Hepatocyte (in vitro differentiated cells): Measurements from ENCODE around the gene CUX1. TPM values are rescaled to one million over a fixed set of nuclear protein-coding genes. Genes with fewer than 3 reads are reported as not detected.

Experiments used
- DNase-seq: peaks from one replicate; pipeline ENCODE4 v3.0.0-alpha.2; 2016; ENCODE audit warnings: low spot score
- H2AFZ ChIP-seq: fragments of 200-600 bp; sonication (generic); 2 replicates; pipeline ENCODE4 v1.6.0; 2016; ENCODE audit warnings: antibody characterized with exemption, mild to moderate bottlenecking
- H3K27ac ChIP-seq: fragments of 200-600 bp; sonication (generic); 2 replicates; pipeline ENCODE4 v1.5.1; 2016; ENCODE audit warnings: mild to moderate bottlenecking
- H3K27me3 ChIP-seq: fragments of 200-600 bp; sonication (generic); 2 replicates; pipeline ENCODE4 v1.6.1; 2016
- H3K36me3 ChIP-seq: fragments of 200-600 bp; sonication (generic); replicated peaks from 2 replicates; pipeline ENCODE4 v1.5.1; 2016; ENCODE audit warnings: low read depth; ENCODE audit not compliant: insufficient read depth
- H3K4me1 ChIP-seq: fragments of 200-600 bp; sonication (generic); 2 replicates; pipeline ENCODE4 v1.5.1; 2016; ENCODE audit warnings: mild to moderate bottlenecking, moderate library complexity; ENCODE audit not compliant: insufficient read depth
- H3K4me2 ChIP-seq: fragments of 200-600 bp; sonication (generic); 2 replicates; pipeline ENCODE4 v1.6.0; 2016
- H3K4me3 ChIP-seq: fragments of 200-600 bp; sonication (generic); 2 replicates; pipeline ENCODE4 v1.5.1; 2016; ENCODE audit warnings: mild to moderate bottlenecking
- H3K79me2 ChIP-seq: fragments of 200-600 bp; sonication (generic); 2 replicates; pipeline ENCODE4 v1.6.0; 2017; ENCODE audit warnings: mild to moderate bottlenecking
- H3K9me2 ChIP-seq: fragments of 200-600 bp; sonication (generic); replicated peaks from 2 replicates; pipeline ENCODE4 v1.6.0; 2017; ENCODE audit warnings: mild to moderate bottlenecking; ENCODE audit not compliant: insufficient read depth
- H3K9me3 ChIP-seq: fragments of 200-600 bp; sonication (generic); 2 replicates; pipeline ENCODE4 v1.5.1; 2016; ENCODE audit warnings: low read depth, mild to moderate bottlenecking
- H4K20me1 ChIP-seq: fragments of 200-600 bp; sonication (generic); 2 replicates; pipeline ENCODE4 v1.6.0; 2016; ENCODE audit warnings: mild to moderate bottlenecking; ENCODE audit not compliant: insufficient read depth, poor library complexity, severe bottlenecking
- EZH2 ChIP-seq: fragments of 200-600 bp; sonication (generic); IDR thresholded peaks from 2 replicates; pipeline ENCODE4 v1.6.1; 2016; ENCODE audit warnings: antibody characterized with exemption, mild to moderate bottlenecking, borderline replicate concordance
- EZH2phosphoT487 ChIP-seq: fragments of 200-600 bp; sonication (generic); IDR thresholded peaks from one replicate; pipeline ENCODE4 v1.6.1; 2018; ENCODE audit warnings: antibody characterized with exemption, mild to moderate bottlenecking, low read depth, moderate library complexity; ENCODE audit not compliant: unreplicated experiment, severe bottlenecking
- WGBS: methylation state at CpG from one replicate; pipeline ENCODE4 v1.1.6; 2016; ENCODE audit warnings: low lambda C conversion rate; ENCODE audit errors: missing lambda C conversion rate; 5-methylcytosine and 5-hydroxymethylcytosine counted together
- polyA plus RNA-seq: library from polyadenylated mRNA; unstranded; fragments of >200 nt; fragmentation: Nextera tagmentation; extraction: Ambion mirVana; gene quantifications from 2 replicates; pipeline ENCODE4 v1.2.1, GENCODE V29; 2016
- total RNA-seq: library from RNA; depleted of rRNA; stranded (reverse); fragments of >200 nt; gene quantifications from 2 replicates; pipeline ENCODE4 v1.2.3, GENCODE V29; 2014
- TF ChIP-seq, protein P1 (sequence below): fragments of 200-600 bp; sonication (generic); IDR thresholded peaks from 2 replicates; pipeline ENCODE4 v1.5.1; 2016; ENCODE audit warnings: antibody characterized with exemption, mild to moderate bottlenecking; ENCODE audit not compliant: poor library complexity

CUX1 gene
- total and polyA plus RNA-seq, 2 experiments from 2014 or later = 60.1 to 76.8 TPM

DNA sequence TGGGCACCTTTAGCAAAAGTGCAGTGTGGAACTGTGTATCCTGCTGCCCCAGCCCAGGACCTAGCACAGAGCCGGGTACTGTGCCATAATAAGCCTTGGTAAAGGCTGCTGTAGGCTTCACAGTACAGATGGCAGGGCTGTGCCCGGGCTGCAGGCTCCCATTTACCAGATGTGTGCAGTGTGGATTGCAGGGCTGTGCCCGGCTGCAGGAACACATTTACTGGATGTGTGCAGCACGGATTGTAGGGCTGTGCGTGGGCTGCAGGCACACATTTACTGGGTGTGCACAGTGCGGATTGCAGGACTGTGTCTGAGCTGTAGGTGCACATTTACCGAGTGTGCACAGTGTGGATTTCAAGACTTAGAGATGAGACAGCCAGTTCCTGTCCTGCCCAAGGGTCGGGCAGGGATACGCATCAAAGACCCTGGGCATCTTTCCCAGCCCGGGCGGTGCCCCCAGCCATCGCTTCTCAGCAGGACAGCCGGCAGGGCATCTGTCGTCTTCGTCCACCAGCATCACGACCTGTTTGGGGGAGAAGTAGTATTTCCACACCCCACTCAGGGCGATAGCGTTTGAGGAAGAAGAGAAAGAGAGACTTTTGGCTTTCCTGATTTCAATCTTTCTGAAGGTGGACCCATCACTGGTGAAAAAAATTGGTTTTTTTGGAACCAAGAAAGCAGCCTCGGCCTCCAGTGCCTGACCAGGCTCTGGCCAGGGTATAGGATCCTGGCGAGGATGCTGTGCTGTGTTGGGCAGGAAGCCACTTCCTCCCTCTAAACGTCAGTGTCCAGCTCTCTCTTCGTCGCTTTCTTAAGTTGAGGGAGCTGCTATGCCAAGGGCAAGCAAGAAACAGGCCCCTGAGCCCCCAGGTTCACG, 180.8 kb downstream of the CUX1 start:
- DNase-seq = no peak
- H4K20me1 ChIP-seq = peaks cover 37% of the 10 kb centered on the region

DNA sequence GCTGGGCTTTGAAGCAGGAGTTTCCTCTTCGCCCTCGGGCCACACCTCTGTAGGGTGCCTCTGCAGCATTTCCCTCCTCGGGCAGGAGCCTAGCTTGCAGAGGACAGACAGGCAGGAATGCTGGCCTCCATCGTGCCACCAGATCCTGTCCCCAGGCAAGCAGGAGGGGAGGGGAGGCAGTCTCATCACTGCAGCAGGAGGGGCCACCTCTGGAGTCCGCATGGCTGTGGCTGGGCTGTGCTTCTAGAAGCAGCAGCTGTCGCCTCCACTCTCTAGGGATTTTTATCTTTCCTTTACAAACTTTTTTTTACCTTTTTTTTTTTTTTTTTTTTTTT, 181.4 kb downstream of the CUX1 start:
- TF ChIP-seq EZH2 = no peak
- peaks cover 63% of the 10 kb centered on the region for H3K79me2 ChIP-seq
- DNase-seq = no peak
- 42% methylated on average over 5 of the region's 6 CpGs for WGBS
- no peak overlapping the region for H3K27ac ChIP-seq
- no peaks in the 10 kb centered on the region for H3K27me3 ChIP-seq
- H4K20me1 ChIP-seq = peaks cover 37% of the 10 kb centered on the region
- H3K4me1 ChIP-seq = no peaks in the 10 kb centered on the region
- H2AFZ ChIP-seq = no peak overlapping the region
- no peak overlapping the region for H3K4me2 ChIP-seq
- H3K4me3 ChIP-seq = no peak overlapping the region
- no peaks in the 10 kb centered on the region for H3K36me3 ChIP-seq
- H3K9me3 ChIP-seq = no peaks in the 10 kb centered on the region
- H3K9me2 ChIP-seq = no peaks in the 10 kb centered on the region

More for the DNA sequence above, 180.8 kb downstream of the CUX1 start:
- Histone ChIP-seq H3K9me2 (no peaks in the 10 kb centered on the region), H3K4me1 (no peaks in the 10 kb centered on the region), H3K36me3 (no peaks in the 10 kb centered on the region), H3K4me2 (no peak overlapping the region), H3K27me3 (no peaks in the 10 kb centered on the region), H3K27ac (no peak overlapping the region), H3K9me3 (no peaks in the 10 kb centered on the region), H3K4me3 (no peak overlapping the region), H3K79me2 (peaks cover 68% of the 10 kb centered on the region), H2AFZ (no peak overlapping the region)
- WGBS = 86% methylated on average over 24 of the region's 24 CpGs
- TF ChIP-seq EZH2 = no peak

DNA sequence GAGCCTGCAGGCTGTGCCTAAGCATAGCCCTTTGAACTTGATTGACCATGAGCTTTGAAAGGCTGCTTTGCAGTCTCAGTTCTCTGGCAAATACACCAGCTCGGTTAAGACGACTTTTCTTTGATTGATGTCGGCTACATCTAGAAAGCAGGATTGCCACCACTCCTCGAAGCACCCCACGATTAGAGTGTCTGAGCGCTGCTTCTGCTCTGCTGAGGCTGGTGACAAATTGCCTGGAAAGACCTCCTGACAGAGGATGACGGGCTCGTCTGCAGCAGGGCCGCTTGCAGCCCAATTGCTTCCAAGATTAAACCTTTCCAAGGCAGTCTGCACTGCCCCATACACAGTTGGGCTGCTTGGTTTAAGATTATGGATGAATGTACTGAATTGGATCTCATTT, 182.0 kb downstream of the CUX1 start:
- Histone ChIP-seq H3K79me2 (peaks cover 68% of the 10 kb centered on the region), H3K4me1 (peaks cover 2% of the 10 kb centered on the region)

DNA sequence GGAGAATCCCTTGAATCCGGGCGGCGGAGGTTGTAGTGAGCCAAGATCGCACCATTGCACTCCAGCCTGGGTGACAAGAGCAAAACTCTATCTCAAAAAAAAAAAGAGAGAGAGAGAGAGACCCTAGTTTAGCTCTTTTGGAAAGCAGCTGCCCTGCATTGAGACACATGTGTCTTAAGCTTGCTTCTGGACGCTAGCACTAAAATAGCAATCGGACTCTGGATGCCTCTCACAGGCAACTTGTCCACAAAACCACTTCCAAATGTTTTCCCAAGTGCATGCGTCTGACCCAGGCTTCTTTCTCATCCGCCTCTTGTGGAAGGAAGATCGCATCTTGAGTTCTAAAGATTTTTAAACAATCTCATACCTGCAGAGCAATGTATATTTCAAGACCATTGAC, 182.7 kb downstream of the CUX1 start:
- no peak overlapping the region for H2AFZ ChIP-seq
- no peaks in the 10 kb centered on the region for H3K9me3 ChIP-seq
- no peak overlapping the region for H3K4me3 ChIP-seq
- peaks cover 69% of the 10 kb centered on the region for H3K79me2 ChIP-seq
- no peak for DNase-seq
- H3K27me3 ChIP-seq = no peaks in the 10 kb centered on the region
- 74% methylated on average over 9 of the region's 9 CpGs for WGBS
- no peak overlapping the region for H3K27ac ChIP-seq
- H4K20me1 ChIP-seq = peaks cover 37% of the 10 kb centered on the region
- no peaks in the 10 kb centered on the region for H3K9me2 ChIP-seq
- no peak overlapping the region for H3K4me2 ChIP-seq
- peaks cover 6% of the 10 kb centered on the region for H3K4me1 ChIP-seq
- TF ChIP-seq, protein P1, sequence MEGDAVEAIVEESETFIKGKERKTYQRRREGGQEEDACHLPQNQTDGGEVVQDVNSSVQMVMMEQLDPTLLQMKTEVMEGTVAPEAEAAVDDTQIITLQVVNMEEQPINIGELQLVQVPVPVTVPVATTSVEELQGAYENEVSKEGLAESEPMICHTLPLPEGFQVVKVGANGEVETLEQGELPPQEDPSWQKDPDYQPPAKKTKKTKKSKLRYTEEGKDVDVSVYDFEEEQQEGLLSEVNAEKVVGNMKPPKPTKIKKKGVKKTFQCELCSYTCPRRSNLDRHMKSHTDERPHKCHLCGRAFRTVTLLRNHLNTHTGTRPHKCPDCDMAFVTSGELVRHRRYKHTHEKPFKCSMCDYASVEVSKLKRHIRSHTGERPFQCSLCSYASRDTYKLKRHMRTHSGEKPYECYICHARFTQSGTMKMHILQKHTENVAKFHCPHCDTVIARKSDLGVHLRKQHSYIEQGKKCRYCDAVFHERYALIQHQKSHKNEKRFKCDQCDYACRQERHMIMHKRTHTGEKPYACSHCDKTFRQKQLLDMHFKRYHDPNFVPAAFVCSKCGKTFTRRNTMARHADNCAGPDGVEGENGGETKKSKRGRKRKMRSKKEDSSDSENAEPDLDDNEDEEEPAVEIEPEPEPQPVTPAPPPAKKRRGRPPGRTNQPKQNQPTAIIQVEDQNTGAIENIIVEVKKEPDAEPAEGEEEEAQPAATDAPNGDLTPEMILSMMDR = no peak
- TF ChIP-seq EZH2 (no peak), EZH2phosphoT487 (no peak)
- no peaks in the 10 kb centered on the region for H3K36me3 ChIP-seq

More for the DNA sequence above, 182.0 kb downstream of the CUX1 start:
- H3K9me2 ChIP-seq = no peaks in the 10 kb centered on the region
- H3K9me3 ChIP-seq = no peaks in the 10 kb centered on the region
- WGBS = 75% methylated on average over 9 of the region's 9 CpGs
- DNase-seq = no peak
- no peak overlapping the region for H3K4me2 ChIP-seq
- TF ChIP-seq EZH2 (no peak), EZH2phosphoT487 (no peak)
- TF ChIP-seq, protein P1 = no peak
- H3K27ac ChIP-seq = no peak overlapping the region
- H4K20me1 ChIP-seq = peaks cover 37% of the 10 kb centered on the region
- no peaks in the 10 kb centered on the region for H3K36me3 ChIP-seq
- no peak overlapping the region for H3K4me3 ChIP-seq
- no peaks in the 10 kb centered on the region for H3K27me3 ChIP-seq
- H2AFZ ChIP-seq = no peak overlapping the region
